GM18508 (cell line): Measurements from ENCODE around the gene RBAK.
"Not testable (repeated sequence)": the region's sequence is repeated elsewhere in the genome, so short reads cannot be mapped to it uniquely, and the experiment has no call there.

Source experiments
- ATAC-seq: cut with Tn5 transposase; IDR thresholded peaks from one replicate; pipeline ENCODE4 v1.9.1; 2021; ENCODE audit warnings: moderate number of reproducible peaks; ENCODE audit not compliant: insufficient read depth, unreplicated experiment

The RBAK gene

GRCh38 chr7:5045558-5046396 lies at the start of gene RBAK:
TSS of gene RBAK (plus strand) at chr7:5045860. CDS start at chr7:5048077, 2,217 bp downstream.
- ATAC-seq = peak; percentile 99

GRCh38 chr7:4996696-4997222 lies 48.9 kb upstream of the RBAK start:
- ATAC-seq = no peak

- no peak for ATAC-seq
These were observed 47.4 kb upstream of the RBAK start for GRCh38 chr7:4998244-4998643.

GRCh38 chr7:4998910-4999309 lies 46.8 kb upstream of the RBAK start:
- ATAC-seq = no peak

- no peak for ATAC-seq
These were observed 46.2 kb upstream of the RBAK start for GRCh38 chr7:4999369-4999950.

- no peak for ATAC-seq
These were observed 44.7 kb upstream of the RBAK start for GRCh38 chr7:5001003-5001402.

- ATAC-seq = no peak
These were observed 43.7 kb upstream of the RBAK start for GRCh38 chr7:5001911-5002310.

- no peak for ATAC-seq
These were observed 40.6 kb upstream of the RBAK start for GRCh38 chr7:5005066-5005465.

- ATAC-seq = no peak
These were observed 32.7 kb upstream of the RBAK start for GRCh38 chr7:5012985-5013384.

- not testable (repeated sequence) for ATAC-seq
These were observed 29.7 kb upstream of the RBAK start for GRCh38 chr7:5015936-5016335.

- not testable (repeated sequence) for ATAC-seq
These were observed 28.0 kb upstream of the RBAK start for GRCh38 chr7:5017626-5018025.

- ATAC-seq = no peak
These were observed 25.6 kb upstream of the RBAK start for GRCh38 chr7:5020098-5020497.

- ATAC-seq = not testable (repeated sequence)
These were observed 24.6 kb upstream of the RBAK start for GRCh38 chr7:5020976-5021550.

- not testable (repeated sequence) for ATAC-seq
These were observed 22.0 kb upstream of the RBAK start for GRCh38 chr7:5023626-5024025.

- not testable (repeated sequence) for ATAC-seq
These were observed 17.8 kb upstream of the RBAK start for GRCh38 chr7:5027796-5028410.

GRCh38 chr7:5033186-5033585 lies 12.5 kb upstream of the RBAK start:
- ATAC-seq = not testable (repeated sequence)

GRCh38 chr7:5035276-5035675 lies 10.4 kb upstream of the RBAK start:
- no peak for ATAC-seq

- no peak for ATAC-seq
These were observed 9.2 kb upstream of the RBAK start for GRCh38 chr7:5036446-5036845.

GRCh38 chr7:5041047-5041446 lies 4.6 kb upstream of the RBAK start:
- ATAC-seq = no peak

- no peak for ATAC-seq
These were observed 2.0 kb upstream of the RBAK start for GRCh38 chr7:5043661-5044060.

GRCh38 chr7:5046397-5046732 lies 705 bp downstream of the RBAK start:
- not testable (repeated sequence) for ATAC-seq
